Karpas-422 (cell line): Measurements from ENCODE around the gene MRPL12. TPM values are rescaled to one million over a fixed set of nuclear protein-coding genes. Genes with fewer than 3 reads are reported as not detected.

Source experiments
- DNase-seq: peaks from one replicate; pipeline ENCODE4 v3.0.0-alpha.2; 2015
- H2AFZ ChIP-seq: fragments of 200-600 bp; sonication (generic); 2 replicates; pipeline ENCODE4 v1.6.1; 2014; ENCODE audit warnings: antibody characterized with exemption, low read length, mixed read lengths
- H3K27ac ChIP-seq: fragments of 200-600 bp; sonication (generic); 2 replicates; pipeline ENCODE4 v1.5.1; 2014; ENCODE audit warnings: mild to moderate bottlenecking, low read length, moderate library complexity
- H3K27me3 ChIP-seq: fragments of 200-600 bp; sonication (generic); 2 replicates; pipeline ENCODE4 v1.6.1; 2014; ENCODE audit warnings: low read length, mixed read lengths
- H3K36me3 ChIP-seq: fragments of 200-600 bp; sonication (generic); 2 replicates; pipeline ENCODE4 v1.6.1; 2014; ENCODE audit warnings: low read length, mixed read lengths; ENCODE audit not compliant: insufficient read depth
- H3K4me1 ChIP-seq: fragments of 200-600 bp; sonication (generic); 2 replicates; pipeline ENCODE4 v1.6.1; 2014; ENCODE audit warnings: mild to moderate bottlenecking, low read length, mixed read lengths
- H3K4me2 ChIP-seq: fragments of 200-600 bp; sonication (generic); 2 replicates; pipeline ENCODE4 v1.6.1; 2014; ENCODE audit warnings: low read length, low read depth, mild to moderate bottlenecking; ENCODE audit not compliant: poor library complexity, severe bottlenecking
- H3K4me3 ChIP-seq: fragments of 200-600 bp; sonication (generic); 2 replicates; pipeline ENCODE4 v1.5.1; 2014; ENCODE audit warnings: mild to moderate bottlenecking, antibody characterized with exemption, low read length, mixed read lengths
- H3K79me2 ChIP-seq: fragments of 200-600 bp; sonication (generic); 2 replicates; pipeline ENCODE4 v1.6.1; 2014; ENCODE audit warnings: mild to moderate bottlenecking, low read length, mixed read lengths
- H3K9ac ChIP-seq: fragments of 200-600 bp; sonication (generic); 2 replicates; pipeline ENCODE4 v1.6.0; 2014; ENCODE audit warnings: low read length
- H3K9me2 ChIP-seq: fragments of 200-600 bp; sonication (generic), shearing (Covaris generic); replicated peaks from 2 replicates; pipeline ENCODE4 v1.6.0; 2014; ENCODE audit warnings: mild to moderate bottlenecking, low read length, moderate library complexity; ENCODE audit not compliant: insufficient read depth
- H3K9me3 ChIP-seq: fragments of 300-700, 200-600 bp; sonication (generic); 2 replicates; pipeline ENCODE4 v1.6.1; 2014; ENCODE audit warnings: low read length, mixed read lengths
- H4K20me1 ChIP-seq: fragments of 200-600 bp; sonication (generic); 2 replicates; pipeline ENCODE4 v1.6.1; 2014; ENCODE audit warnings: mild to moderate bottlenecking, antibody characterized with exemption, low read length, low read depth; ENCODE audit not compliant: insufficient read depth
- total RNA-seq: library from RNA; depleted of rRNA; stranded (reverse); fragments of >200 nt; shearing (Covaris generic); gene quantifications from 2 replicates; pipeline ENCODE4 v1.2.3, GENCODE V29; 2014; ENCODE audit warnings: low replicate concordance

Gene MRPL12
- total RNA-seq, 1 experiment from 2014 or later: 13.6 TPM

DNA sequence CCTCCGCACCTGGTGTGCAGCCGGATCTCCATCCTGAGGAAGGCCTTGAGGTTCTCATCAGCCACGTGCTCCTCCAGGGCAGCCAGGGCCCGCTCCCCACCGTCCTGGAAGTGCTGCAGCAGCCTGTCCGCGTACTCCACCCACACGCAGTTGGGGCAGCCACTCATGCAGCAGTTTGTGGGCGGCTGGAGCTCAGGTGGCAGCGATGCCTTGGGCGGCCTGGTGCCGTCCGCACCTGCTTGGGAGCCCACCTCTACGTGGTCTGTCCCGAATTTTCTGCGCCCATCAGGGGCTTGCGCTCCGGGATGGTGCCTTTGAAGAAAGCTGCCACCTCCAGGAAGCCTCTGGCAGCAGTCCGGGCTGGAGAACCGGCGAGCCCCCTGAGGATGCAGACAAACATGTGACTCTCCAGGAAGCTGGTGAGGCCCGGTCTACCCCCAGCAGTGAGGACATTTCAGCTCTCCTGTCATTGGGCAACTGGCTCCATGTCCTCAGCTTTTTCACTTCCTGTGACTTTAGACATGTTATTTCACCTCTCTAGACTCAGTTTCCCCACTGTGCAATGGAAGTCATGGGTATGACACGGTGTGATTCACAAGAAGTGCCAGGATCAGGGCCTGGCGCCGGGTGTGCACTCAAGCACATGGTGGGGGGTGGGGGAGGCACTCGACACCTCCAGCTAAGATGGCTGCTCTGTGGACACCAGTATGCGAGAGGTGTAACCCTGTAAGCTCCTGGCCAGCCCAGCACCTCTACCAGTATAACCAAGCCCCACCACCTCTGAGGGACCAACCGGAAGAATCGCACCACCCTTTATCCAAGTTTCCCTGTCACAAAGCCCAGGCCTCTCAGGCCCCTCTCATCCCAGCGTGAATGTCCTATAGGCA, 37.7 kb upstream of the MRPL12 start:
- H3K9me3 ChIP-seq: no peaks in the 10 kb centered on the region
- H3K4me2 ChIP-seq: peak overlapping the region; percentile 97
- no peak overlapping the region for H2AFZ ChIP-seq
- peak overlapping the region; percentile 96 for H3K4me3 ChIP-seq
- H3K9me2 ChIP-seq: no peaks in the 10 kb centered on the region
- H3K27me3 ChIP-seq: no peaks in the 10 kb centered on the region
- peaks cover 35% of the 10 kb centered on the region for H3K36me3 ChIP-seq
- DNase-seq: peak; percentile 88
- H3K4me1 ChIP-seq: peaks cover 24% of the 10 kb centered on the region
- no peaks in the 10 kb centered on the region for H4K20me1 ChIP-seq
- H3K79me2 ChIP-seq: peaks cover 43% of the 10 kb centered on the region
- peak overlapping the region; percentile 86 for H3K27ac ChIP-seq
- H3K9ac ChIP-seq: peak overlapping the region; percentile 99

DNA sequence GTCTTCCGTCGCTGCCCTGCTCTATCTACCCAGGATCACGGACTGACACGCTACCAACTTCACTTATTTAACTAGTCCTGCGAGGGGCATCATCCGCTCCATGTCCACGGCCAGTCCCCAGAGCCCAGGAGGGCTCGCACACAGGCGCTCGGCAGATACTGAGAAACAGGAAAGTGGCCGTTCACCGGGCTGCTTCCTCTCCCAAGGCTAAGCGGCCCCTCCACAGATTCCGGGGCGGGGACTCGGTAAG, 37.1 kb upstream of the MRPL12 start:
- Histone ChIP-seq H3K4me3 (peak overlapping the region; percentile 96), H3K36me3 (peaks cover 37% of the 10 kb centered on the region), H3K4me1 (peaks cover 24% of the 10 kb centered on the region), H2AFZ (no peak overlapping the region), H3K27ac (peak overlapping the region; percentile 86), H3K9me3 (no peaks in the 10 kb centered on the region), H3K27me3 (no peaks in the 10 kb centered on the region), H3K9ac (peak overlapping the region; percentile 99), H3K79me2 (peaks cover 43% of the 10 kb centered on the region), H3K9me2 (no peaks in the 10 kb centered on the region), H4K20me1 (no peaks in the 10 kb centered on the region), H3K4me2 (peak overlapping the region; percentile 97)
- peak; percentile 70 for DNase-seq

DNA sequence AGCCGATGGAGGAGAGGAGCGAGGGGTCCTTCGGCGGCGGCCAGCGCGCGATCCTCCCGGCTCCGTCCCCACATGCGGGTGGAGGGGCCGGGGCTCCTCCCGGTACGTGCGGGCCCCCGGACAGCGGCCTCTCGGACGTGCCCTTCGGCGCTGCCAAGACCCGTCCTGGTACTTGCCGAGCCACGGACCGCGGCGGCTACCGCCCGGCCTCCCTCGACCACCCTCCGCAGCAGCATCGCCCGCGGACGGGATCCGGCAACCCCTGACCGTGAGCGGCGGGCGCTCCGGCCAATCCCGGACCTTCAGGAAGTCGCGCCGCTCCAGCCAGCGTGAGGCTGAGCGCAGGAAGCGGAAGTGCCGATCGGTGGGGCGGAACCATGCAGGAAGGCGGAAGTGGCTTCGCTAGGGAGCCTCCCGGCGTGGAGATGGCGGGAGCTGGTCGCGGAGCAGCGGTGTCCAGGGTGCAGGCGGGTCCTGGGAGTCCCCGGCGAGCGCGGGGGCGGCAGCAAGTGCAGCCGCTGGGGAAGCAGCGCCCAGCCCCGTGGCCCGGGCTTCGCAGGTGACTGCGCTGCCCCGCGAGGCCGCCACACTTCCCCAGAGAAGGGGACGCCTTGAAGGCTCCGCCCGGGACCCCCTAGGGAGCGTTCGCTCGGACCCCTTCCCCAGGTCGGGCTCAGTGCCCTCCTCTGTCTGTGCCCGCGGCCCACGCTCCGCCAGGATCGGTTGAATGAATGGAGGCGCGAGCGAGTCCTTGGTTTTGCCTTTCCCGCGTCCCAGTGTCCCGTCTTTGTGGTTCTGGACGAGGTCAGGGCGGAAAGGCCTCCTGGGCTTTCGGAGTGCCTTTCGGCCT, 36.6 kb upstream of the MRPL12 start, which contains the start of the genes CCDC137 and OXLD1:
Gene CCDC137 (plus strand): TSS at position 396 of the 850 bp plus-strand sequence. CDS start 30 bp downstream, at position 426.
Gene OXLD1 (minus strand): TSS at position 264 of the 850 bp plus-strand sequence. CDS start 28 bp downstream, at position 236.
- Histone ChIP-seq H3K4me3 (peak within 1 kb of the TSS; percentile 96), H3K27ac (peak within 1 kb of the TSS; percentile 86), H3K9me3 (no peaks in the 10 kb centered on the region), H3K4me1 (peaks cover 24% of the 10 kb centered on the region), H3K79me2 (peaks cover 43% of the 10 kb centered on the region), H3K4me2 (peak within 1 kb of the TSS; percentile 97), H3K36me3 (peaks cover 41% of the 10 kb centered on the region), H2AFZ (no peak within 1 kb of the TSS), H3K9ac (peak within 1 kb of the TSS; percentile 99), H3K9me2 (no peaks in the 10 kb centered on the region), H3K27me3 (no peaks in the 10 kb centered on the region), H4K20me1 (no peaks in the 10 kb centered on the region)
- peak; percentile 99 for DNase-seq

DNA sequence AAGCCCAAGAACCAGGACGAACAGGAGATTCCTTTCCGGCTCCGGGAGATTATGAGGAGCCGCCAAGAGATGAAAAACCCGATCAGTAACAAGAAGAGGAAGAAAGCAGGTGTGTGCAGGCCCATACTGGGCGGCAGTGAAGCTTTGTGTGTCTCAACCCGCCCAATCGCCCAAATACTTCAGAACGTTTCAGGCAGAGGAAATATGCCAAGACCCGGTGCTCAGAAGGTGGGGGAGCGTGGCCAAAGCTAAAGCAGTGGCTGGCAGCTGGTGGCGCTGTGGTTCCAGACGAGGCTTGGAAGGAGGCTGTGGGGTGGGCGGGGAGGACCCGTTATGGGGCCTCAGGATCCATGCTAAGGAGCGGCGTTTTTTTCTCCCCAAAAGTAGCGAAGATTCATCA, 35.4 kb upstream of the MRPL12 start:
- Histone ChIP-seq H3K9me3 (no peaks in the 10 kb centered on the region), H3K4me1 (peaks cover 24% of the 10 kb centered on the region), H4K20me1 (no peaks in the 10 kb centered on the region), H3K4me2 (peak overlapping the region; percentile 97), H3K9ac (peak overlapping the region; percentile 99), H2AFZ (no peak overlapping the region), H3K4me3 (peak overlapping the region; percentile 96), H3K9me2 (no peaks in the 10 kb centered on the region), H3K27ac (no peak overlapping the region), H3K27me3 (no peaks in the 10 kb centered on the region), H3K79me2 (peaks cover 43% of the 10 kb centered on the region), H3K36me3 (peaks cover 43% of the 10 kb centered on the region)
- peak; percentile 57 for DNase-seq

DNA sequence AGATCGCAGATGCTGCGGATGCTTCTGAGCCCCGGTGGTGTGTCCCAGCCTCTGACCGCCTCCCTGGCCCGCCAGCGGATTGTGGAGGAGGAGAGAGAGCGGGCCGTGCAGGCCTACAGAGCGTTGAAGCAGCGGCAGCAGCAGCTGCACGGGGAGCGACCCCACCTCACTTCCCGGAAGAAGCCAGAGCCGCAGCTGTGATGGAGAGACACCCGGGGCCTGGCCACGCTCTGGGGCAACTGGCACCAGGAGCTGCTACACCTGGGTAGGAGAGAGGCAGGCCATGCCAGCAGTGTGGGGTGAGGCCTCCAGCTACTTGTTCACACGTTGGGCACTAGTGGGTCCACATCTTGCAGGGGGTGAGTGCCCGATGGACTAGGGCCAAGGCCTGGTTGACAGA, 30.7 kb upstream of the MRPL12 start:
- Histone ChIP-seq H3K9me2 (no peaks in the 10 kb centered on the region), H2AFZ (no peak overlapping the region), H3K9me3 (no peaks in the 10 kb centered on the region), H3K9ac (no peak overlapping the region), H4K20me1 (no peaks in the 10 kb centered on the region), H3K27ac (no peak overlapping the region), H3K36me3 (peaks cover 30% of the 10 kb centered on the region), H3K4me3 (no peak overlapping the region), H3K4me1 (peaks cover 10% of the 10 kb centered on the region), H3K27me3 (no peaks in the 10 kb centered on the region), H3K79me2 (peaks cover 16% of the 10 kb centered on the region), H3K4me2 (no peak overlapping the region)
- DNase-seq: no peak

- DNase-seq: no peak
- no peak overlapping the region for H3K27ac ChIP-seq
- no peaks in the 10 kb centered on the region for H3K9me2 ChIP-seq
- no peak overlapping the region for H3K9ac ChIP-seq
- no peaks in the 10 kb centered on the region for H3K27me3 ChIP-seq
- peaks cover 6% of the 10 kb centered on the region for H3K4me1 ChIP-seq
- H3K9me3 ChIP-seq: no peaks in the 10 kb centered on the region
- no peak overlapping the region for H3K4me3 ChIP-seq
- no peaks in the 10 kb centered on the region for H4K20me1 ChIP-seq
- no peak overlapping the region for H2AFZ ChIP-seq
- peaks cover 27% of the 10 kb centered on the region for H3K36me3 ChIP-seq
- no peak overlapping the region for H3K4me2 ChIP-seq
- H3K79me2 ChIP-seq: peaks cover 12% of the 10 kb centered on the region
Observed at GRCh38 chr17:81672954-81673353, 30.2 kb upstream of the MRPL12 start.

DNA sequence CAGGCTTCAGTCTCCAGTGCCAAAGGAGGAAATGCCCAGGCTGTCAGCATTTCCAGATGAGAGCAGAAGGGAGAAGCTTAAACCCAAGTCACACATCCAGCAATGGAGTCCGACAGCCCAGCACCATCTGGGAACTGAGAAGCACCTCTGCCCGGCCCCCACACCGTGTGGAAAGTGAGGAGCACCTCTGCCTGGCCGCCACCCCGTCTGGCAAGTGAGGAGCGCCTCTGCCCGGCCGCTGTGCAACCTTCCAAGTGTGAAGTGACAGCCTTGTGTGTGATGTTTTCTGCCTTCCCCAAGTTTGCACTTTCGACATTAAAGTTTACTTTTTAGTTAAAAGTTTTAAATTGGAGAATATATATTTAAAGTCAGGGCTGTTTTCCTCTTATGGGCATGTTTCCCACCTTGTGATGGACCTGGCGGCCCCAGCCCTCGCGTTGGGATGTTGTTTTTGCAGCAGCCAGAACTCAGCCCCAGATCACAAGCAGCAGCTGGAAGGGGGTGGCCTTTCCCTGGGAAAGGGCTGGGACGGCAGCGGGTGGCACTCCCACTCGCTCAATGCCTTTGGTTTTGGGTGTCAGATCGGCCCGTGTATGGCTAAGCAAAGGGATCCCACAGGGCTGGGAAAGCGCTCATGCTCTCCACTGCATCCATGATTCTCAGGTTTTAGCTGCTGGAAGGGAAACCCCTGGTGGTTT, 29.5 kb upstream of the MRPL12 start:
- H3K4me1 ChIP-seq: no peaks in the 10 kb centered on the region
- H3K27ac ChIP-seq: no peak overlapping the region
- peaks cover 4% of the 10 kb centered on the region; the same call in 1 of the 2 replicates for H3K79me2 ChIP-seq
- no peaks in the 10 kb centered on the region for H3K9me2 ChIP-seq
- no peak overlapping the region for H3K4me2 ChIP-seq
- no peak for DNase-seq
- H2AFZ ChIP-seq: no peak overlapping the region
- no peak overlapping the region for H3K9ac ChIP-seq
- no peaks in the 10 kb centered on the region for H3K27me3 ChIP-seq
- no peaks in the 10 kb centered on the region for H3K9me3 ChIP-seq
- peaks cover 20% of the 10 kb centered on the region for H3K36me3 ChIP-seq
- H3K4me3 ChIP-seq: no peak overlapping the region
- no peaks in the 10 kb centered on the region for H4K20me1 ChIP-seq
